Endothelial cell of umbilical vein (primary cell): ENCODE results near the gene COL5A1. TPM values are rescaled to one million over a fixed set of nuclear protein-coding genes. Genes with fewer than 3 reads are reported as not detected.

ENCODE experiments used
- BruUV-seq: library from RNA; stranded (reverse); fragments of 400-500 nt; replicated peaks from 2 replicates; lab custom pipeline; 2021; lab: Mats Ljungman, UMichigan
- CTCF ChIA-PET: fragments of 300-600, 350-600 bp; sonication (Branson Sonifier 250); formaldehyde crosslinking; loops from one replicate; lab custom pipeline; 2021; ENCODE audit warnings: antibody characterized with exemption, inconsistent platforms; lab: Charles Lee
- POLR2A ChIA-PET: fragments of 300-600, 350-600 bp; sonication (Branson Sonifier 250); formaldehyde crosslinking; loops from one replicate; lab custom pipeline; 2021; ENCODE audit warnings: antibody characterized with exemption, inconsistent platforms; lab: Charles Lee
- DNase-seq: peaks from one replicate; pipeline ENCODE4 v3.0.0-alpha.2; 2011; ENCODE audit warnings: low read depth, low spot score
- FAIRE-seq: peaks from 2 replicates; lab custom pipeline; 2011; peaks lifted over from hg19 to GRCh38; lab: Jason Lieb, UNC
- H2AFZ ChIP-seq: 2 replicates; pipeline ENCODE4 v1.6.0; 2012; ENCODE audit warnings: low read depth, low read length, control low read depth, inconsistent platforms
- H3K27ac ChIP-seq: 2 replicates; pipeline ENCODE4 v1.5.1; 2011; ENCODE audit warnings: low read depth, mild to moderate bottlenecking, control low read depth, low read length, moderate library complexity; ENCODE audit not compliant: insufficient read depth
- H3K27me3 ChIP-seq, 2 experiments: 2 replicates each; pipeline versions ENCODE4 v1.6.0 to v1.6.1; 2011; ENCODE audit warnings: low read length in 2 of 2, mixed read lengths in 1 of 2; ENCODE audit not compliant: control insufficient read depth in 2 of 2, insufficient read depth in 2 of 2
- H3K36me3 ChIP-seq, 2 experiments: 2 replicates in 1 of 2; 3 replicates in 1 of 2; pipeline ENCODE4 v1.5.1; 2011; ENCODE audit warnings: low read length in 2 of 2, mild to moderate bottlenecking in 1 of 2, moderate library complexity in 1 of 2; ENCODE audit not compliant: control insufficient read depth in 2 of 2, insufficient read depth in 2 of 2; ENCODE audit errors: extremely low read depth in 1 of 2
- H3K4me1 ChIP-seq: 3 replicates; pipeline ENCODE4 v1.5.1; 2011; ENCODE audit warnings: mild to moderate bottlenecking, low read length; ENCODE audit not compliant: control insufficient read depth, insufficient read depth; ENCODE audit errors: extremely low read depth
- H3K4me2 ChIP-seq: 2 replicates; pipeline ENCODE4 v1.6.1; 2011; ENCODE audit warnings: low read length, control low read depth, mixed read lengths; ENCODE audit not compliant: insufficient read depth
- H3K4me3 ChIP-seq, 3 experiments: fragments of 200-600 bp in 1 of 3; sonication (generic), shearing (Covaris generic) in 1 of 3; replicated peaks in 1 of 3; 2 replicates each; pipeline ENCODE4 v1.5.1; 2011 to 2016; ENCODE audit warnings: control low read depth in 3 of 3, low read length in 3 of 3, mild to moderate bottlenecking in 2 of 3, inconsistent platforms in 1 of 3, low read depth in 1 of 3, moderate library complexity in 1 of 3; ENCODE audit not compliant: insufficient read depth in 1 of 3
- H3K79me2 ChIP-seq: 2 replicates; pipeline ENCODE4 v1.6.0; 2012; ENCODE audit warnings: low read length, inconsistent platforms; ENCODE audit not compliant: control insufficient read depth, insufficient read depth
- H3K9ac ChIP-seq: replicated peaks from 2 replicates; pipeline ENCODE3; 2011; ENCODE audit warnings: low read length, control low read depth; ENCODE audit not compliant: insufficient read depth; ENCODE audit errors: extremely low read depth
- H3K9me1 ChIP-seq: replicated peaks from 3 replicates; pipeline ENCODE4 v1.6.0; 2011; ENCODE audit warnings: mild to moderate bottlenecking, low read length; ENCODE audit not compliant: control insufficient read depth, insufficient read depth; ENCODE audit errors: extremely low read depth
- H3K9me3 ChIP-seq: replicated peaks from 2 replicates; pipeline ENCODE4 v1.5.1; 2012; ENCODE audit warnings: low read length, inconsistent platforms; ENCODE audit not compliant: control insufficient read depth, insufficient read depth
- H4K20me1 ChIP-seq: replicated peaks from 2 replicates; pipeline ENCODE3; 2011; ENCODE audit warnings: mild to moderate bottlenecking, low read length; ENCODE audit not compliant: control insufficient read depth, insufficient read depth; ENCODE audit errors: extremely low read depth
- CTCF ChIP-seq, 2 donors: IDR thresholded peaks; 1 replicate in 1 of 2; 2 replicates in 1 of 2; pipeline ENCODE4 v1.5.1; 2011; ENCODE audit warnings: low read length in 2 of 2, mild to moderate bottlenecking in 2 of 2, moderate library complexity in 2 of 2, control low read depth in 1 of 2, inconsistent platforms in 1 of 2, low read depth in 1 of 2; ENCODE audit not compliant: insufficient read depth in 1 of 2; ENCODE audit errors: extremely low read depth in 1 of 2
- EZH2 ChIP-seq: IDR thresholded peaks from 2 replicates; pipeline ENCODE4 v1.6.1; 2012; ENCODE audit warnings: borderline replicate concordance, low read depth, mild to moderate bottlenecking, moderate library complexity, low read length, inconsistent platforms; ENCODE audit not compliant: severe bottlenecking
- FOS ChIP-seq: IDR thresholded peaks from 2 replicates; pipeline ENCODE4 v1.6.1; 2011; ENCODE audit warnings: mild to moderate bottlenecking, low read length, moderate library complexity, borderline replicate concordance; ENCODE audit not compliant: insufficient read depth
- GATA2 ChIP-seq: IDR thresholded peaks from 2 replicates; pipeline ENCODE4 v1.7.0; 2011; ENCODE audit warnings: low read depth, mild to moderate bottlenecking, moderate library complexity, mixed read lengths, low read length; ENCODE audit not compliant: insufficient read length, insufficient read depth
- JUN ChIP-seq: IDR thresholded peaks from 2 replicates; pipeline ENCODE4 v1.6.1; 2011; ENCODE audit warnings: borderline replicate concordance, low read depth; ENCODE audit not compliant: insufficient read length, insufficient read depth
- MAX ChIP-seq: IDR thresholded peaks from 2 replicates; pipeline ENCODE4 v1.6.1; 2011; ENCODE audit not compliant: insufficient read depth, insufficient read length
- MYC ChIP-seq: IDR thresholded peaks from one replicate; pipeline ENCODE4 v1.6.1; 2011; ENCODE audit warnings: mild to moderate bottlenecking, low read depth, low read length
- POLR2A ChIP-seq: IDR thresholded peaks from 2 replicates; pipeline ENCODE4 v1.6.1; 2012; ENCODE audit warnings: low read depth, mild to moderate bottlenecking, control low read depth, low read length
- POLR2AphosphoS5 ChIP-seq: IDR thresholded peaks from 2 replicates; pipeline ENCODE4 v1.6.1; 2012; ENCODE audit warnings: low read depth, mild to moderate bottlenecking, control low read depth, low read length, moderate library complexity; ENCODE audit not compliant: insufficient read depth
- dilution Hi-C: fragments of 300-500 bp; cut with MboI; formaldehyde crosslinking; loops from one replicate; pipeline ENCODE4 v1.15.0; 2019; ENCODE audit warnings: low sequenced_read_pairs; ENCODE audit not compliant: extremely low pct_ligation_motif_present
- intact Hi-C: fragments of 100-400 bp; cut with micrococcal nuclease; formaldehyde crosslinking; loops from one replicate; pipeline ENCODE4 v1.10.0; 2022
- polyA plus RNA-seq, 4 experiments: library from polyadenylated mRNA; depleted of rRNA in 3 of 4; stranded (reverse) in 3 of 4; unstranded in 1 of 4; fragments of >200 nt; gene quantifications; 2 replicates each; pipeline versions ENCODE4 v1.2.1 to v1.2.3, GENCODE V29; 2011 to 2012; ENCODE audit warnings: missing spikeins in 1 of 4
- total RNA-seq: library from RNA; stranded (reverse); gene quantifications from 2 replicates; pipeline ENCODE4 v1.2.3, GENCODE V29; 2021

Gene COL5A1
- total and polyA plus RNA-seq, 2 donors (not counting 3 experiments of a cell fraction or from before 2014, with no cell fraction given), result 97.4 to 175 TPM

- H2AFZ ChIP-seq, result peak overlapping the region; percentile 42
- H3K9me3 ChIP-seq, result no peaks in the 10 kb centered on the region
- no peaks in the 10 kb centered on the region for H3K36me3 ChIP-seq
- ChIA-PET POLR2A (no interaction called here), CTCF (interaction anchor here (0.9 to 2.2 kb wide), 14 partner anchors 14 to 474 kb away, joined by 3 to 22 read pairs (median 4); no protein-coding TSS in a partner anchor)
- dilution Hi-C loops, result no loop called here
- peak overlapping the region; percentile 80 to 83 (median 80) for H3K4me3 ChIP-seq
- intact Hi-C loops, result loop anchor here (2.0 to 5.0 kb wide), 2 partner anchors 320 to 478 kb away; partner anchors contain the start of gene RNU6ATAC
- no peaks in the 10 kb centered on the region for H3K27me3 ChIP-seq
- BruUV-seq, result no TSS peak
- peak overlapping the region; percentile 95 for H3K4me2 ChIP-seq
- H3K9me1 ChIP-seq, result no peaks in the 10 kb centered on the region
- peak; percentile 56 for DNase-seq
- no peak for FAIRE-seq
- peaks cover 28% of the 10 kb centered on the region for H3K4me1 ChIP-seq
- no peaks in the 10 kb centered on the region for H4K20me1 ChIP-seq
- peak overlapping the region; percentile 67 for H3K27ac ChIP-seq
- peak overlapping the region; percentile 83 for H3K9ac ChIP-seq
- peaks cover 47% of the 10 kb centered on the region for H3K79me2 ChIP-seq
- TF ChIP-seq POLR2A, result no peak
- peak in 1 of 2 donors; percentile 38 for TF ChIP-seq CTCF (IDR thresholded peaks at IDR 0.05; ENCODE audit: extremely low read depth in 1 of 2, insufficient read depth in 1 of 2, low read depth in 1 of 2, low read length in 2 of 2)
These were observed 980 bp downstream of the COL5A1 start for GRCh38 chr9:134642385-134643181.

- no peak for TF ChIP-seq POLR2AphosphoS5
- TF ChIP-seq GATA2, result no peak
- no peak for TF ChIP-seq MAX
- no peak for TF ChIP-seq FOS
- TF ChIP-seq EZH2, result no peak
- no peak for TF ChIP-seq JUN
- no peak for TF ChIP-seq CTCF (IDR thresholded peaks at IDR 0.05; ENCODE audit: extremely low read depth in 1 of 2, insufficient read depth in 1 of 2, low read depth in 1 of 2, low read length in 2 of 2)
- TF ChIP-seq MYC, result no peak
- TF ChIP-seq POLR2A, result no peak
- peaks cover 28% of the 10 kb centered on the region for H3K4me1 ChIP-seq
- no peaks in the 10 kb centered on the region for H3K36me3 ChIP-seq
- DNase-seq (peak; percentile 21), FAIRE-seq (no peak)
- no peaks in the 10 kb centered on the region for H3K27me3 ChIP-seq
- intact Hi-C loops (loop anchor here (2.0 to 5.0 kb wide), 2 partner anchors 321 to 478 kb away; partner anchors contain the start of gene RNU6ATAC), dilution Hi-C loops (no loop called here)
- H3K4me2 ChIP-seq, result peak overlapping the region; percentile 95
- no peaks in the 10 kb centered on the region for H3K9me1 ChIP-seq
- no peaks in the 10 kb centered on the region for H3K9me3 ChIP-seq
- BruUV-seq, result no TSS peak
- ChIA-PET POLR2A (no interaction called here), CTCF (interaction anchor here (0.9 to 2.2 kb wide), 14 partner anchors 14 to 475 kb away, joined by 3 to 22 read pairs (median 4); no protein-coding TSS in a partner anchor)
- no peaks in the 10 kb centered on the region for H4K20me1 ChIP-seq
- H3K27ac ChIP-seq, result peak overlapping the region; percentile 65
- peak overlapping the region; percentile 83 for H3K9ac ChIP-seq
- peaks cover 50% of the 10 kb centered on the region for H3K79me2 ChIP-seq
- H2AFZ ChIP-seq, result no peak overlapping the region
- peak overlapping the region; percentile 80 to 83 (median 80) for H3K4me3 ChIP-seq
These were observed 1.6 kb downstream of the COL5A1 start for GRCh38 chr9:134643222-134643671.
